Measurements from ENCODE around the gene ACE.

Gene ACE

DNA sequence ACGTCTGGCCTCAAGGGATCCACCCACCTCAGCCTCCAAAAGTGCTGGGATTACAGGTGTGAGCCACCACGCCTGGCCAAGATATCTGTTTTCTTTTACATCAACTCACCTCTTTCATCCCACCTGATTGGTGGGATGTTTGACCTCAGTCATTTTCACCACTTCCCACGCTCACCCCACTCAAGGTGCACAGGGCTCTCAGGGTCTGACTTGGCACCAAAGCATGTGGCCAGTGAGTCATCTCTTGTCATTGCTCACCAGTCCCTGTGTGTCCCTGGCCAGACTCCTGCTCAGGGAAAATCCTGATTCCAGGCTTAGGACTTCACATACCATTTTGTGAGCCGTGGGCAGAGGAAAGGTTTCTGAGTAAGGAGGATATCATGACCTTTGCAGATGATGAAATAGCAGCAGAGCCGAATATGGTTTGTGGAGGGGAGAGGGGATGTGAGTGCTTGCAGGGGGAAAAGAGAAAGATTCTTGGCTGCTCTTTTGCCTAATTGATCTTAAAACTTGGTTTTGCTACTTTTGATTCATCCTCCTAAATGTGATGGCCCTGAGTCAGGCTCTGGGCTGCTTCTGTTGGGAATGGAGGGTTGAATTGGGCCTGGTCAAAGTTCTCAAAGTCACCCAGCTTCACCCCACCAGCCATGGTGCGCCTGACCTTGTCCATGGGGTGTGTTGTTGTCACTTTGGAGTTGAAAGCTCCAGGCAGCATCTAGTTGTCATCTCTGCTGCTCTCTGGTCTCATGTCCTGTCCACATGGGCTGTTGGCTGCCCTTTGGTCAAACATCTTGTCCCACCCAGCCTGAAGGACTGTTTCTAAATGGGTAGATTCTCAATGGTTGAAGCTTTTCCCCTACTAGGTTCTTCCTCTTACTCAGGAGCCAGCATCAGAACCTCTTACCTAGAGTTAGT is 40.3 kb downstream of the ACE start:
- peak; percentile 80 for DNase-seq (ENCODE audit: low read depth)

DNA sequence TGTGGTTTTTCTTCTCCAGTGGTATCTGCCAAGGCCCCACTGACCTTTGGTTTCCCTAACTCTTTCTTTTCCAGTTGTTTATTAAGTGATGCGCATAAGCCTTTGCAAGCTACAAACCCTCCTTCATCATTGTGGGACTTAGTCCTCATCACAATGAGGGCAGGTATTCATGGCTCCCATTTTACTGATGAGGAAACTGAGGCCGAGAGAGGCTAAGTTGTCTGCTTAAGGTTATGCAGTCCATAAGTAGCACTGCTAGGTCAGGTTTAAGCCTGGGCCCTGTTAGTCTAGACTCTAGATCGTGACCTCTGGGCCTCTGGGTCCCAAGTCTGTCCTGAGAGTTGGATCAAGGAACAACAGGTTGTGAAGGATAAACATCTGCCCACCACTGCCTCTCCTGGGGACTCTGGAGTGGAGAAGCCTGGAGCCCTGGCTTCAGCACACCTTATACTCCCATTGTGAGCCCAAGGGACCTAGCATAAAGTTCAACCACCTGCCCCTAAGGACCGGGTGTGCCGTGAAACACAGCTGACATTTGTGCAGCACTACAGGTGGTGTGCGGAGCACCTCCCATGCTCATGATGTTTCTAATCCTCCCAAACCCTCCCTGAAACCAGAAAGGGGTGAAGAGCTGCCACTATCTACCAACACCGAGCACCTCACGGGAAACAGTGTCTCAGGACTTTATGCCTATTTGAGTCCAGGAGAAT is 41.1 kb downstream of the ACE start:
- DNase-seq (ENCODE audit: low read depth) = no peak

DNA sequence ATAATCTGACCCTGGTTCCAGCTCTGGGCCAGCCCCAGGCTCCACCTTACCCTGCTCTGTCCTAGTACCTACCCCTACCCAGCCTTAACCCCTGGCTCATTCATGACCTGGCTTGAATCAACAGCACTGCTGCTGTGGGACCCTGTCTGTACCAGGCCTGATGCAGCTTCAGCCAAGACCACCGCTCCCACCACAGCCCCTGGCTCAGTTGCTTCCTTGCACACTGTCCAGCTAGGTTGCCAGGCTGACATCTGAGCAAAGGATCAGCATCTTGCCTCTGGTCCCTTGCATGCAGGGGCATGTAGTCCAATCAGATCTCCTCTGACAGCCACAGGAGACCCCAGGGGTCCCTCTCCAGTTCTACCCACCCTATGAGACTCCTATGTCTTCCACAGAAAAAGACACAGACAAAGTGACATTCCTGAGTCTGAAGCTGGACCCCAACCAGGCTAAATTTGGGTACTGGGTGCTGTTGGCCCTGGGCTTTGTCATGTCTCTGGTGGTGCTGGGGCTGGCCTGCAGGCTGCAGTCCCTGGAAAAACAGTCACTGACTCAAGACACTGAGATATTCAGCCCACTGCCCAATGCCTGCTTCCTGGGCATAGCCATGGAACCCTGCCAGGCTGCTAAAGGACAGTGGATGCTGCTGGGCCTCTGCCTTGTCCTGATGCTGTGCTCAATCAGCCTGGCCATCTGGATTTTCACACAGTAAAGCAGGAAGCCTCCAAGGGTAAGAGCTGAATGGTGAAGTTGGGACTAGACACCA is 42.4 kb downstream of the ACE start:
- DNase-seq (ENCODE audit: low read depth) = no peak

DNA sequence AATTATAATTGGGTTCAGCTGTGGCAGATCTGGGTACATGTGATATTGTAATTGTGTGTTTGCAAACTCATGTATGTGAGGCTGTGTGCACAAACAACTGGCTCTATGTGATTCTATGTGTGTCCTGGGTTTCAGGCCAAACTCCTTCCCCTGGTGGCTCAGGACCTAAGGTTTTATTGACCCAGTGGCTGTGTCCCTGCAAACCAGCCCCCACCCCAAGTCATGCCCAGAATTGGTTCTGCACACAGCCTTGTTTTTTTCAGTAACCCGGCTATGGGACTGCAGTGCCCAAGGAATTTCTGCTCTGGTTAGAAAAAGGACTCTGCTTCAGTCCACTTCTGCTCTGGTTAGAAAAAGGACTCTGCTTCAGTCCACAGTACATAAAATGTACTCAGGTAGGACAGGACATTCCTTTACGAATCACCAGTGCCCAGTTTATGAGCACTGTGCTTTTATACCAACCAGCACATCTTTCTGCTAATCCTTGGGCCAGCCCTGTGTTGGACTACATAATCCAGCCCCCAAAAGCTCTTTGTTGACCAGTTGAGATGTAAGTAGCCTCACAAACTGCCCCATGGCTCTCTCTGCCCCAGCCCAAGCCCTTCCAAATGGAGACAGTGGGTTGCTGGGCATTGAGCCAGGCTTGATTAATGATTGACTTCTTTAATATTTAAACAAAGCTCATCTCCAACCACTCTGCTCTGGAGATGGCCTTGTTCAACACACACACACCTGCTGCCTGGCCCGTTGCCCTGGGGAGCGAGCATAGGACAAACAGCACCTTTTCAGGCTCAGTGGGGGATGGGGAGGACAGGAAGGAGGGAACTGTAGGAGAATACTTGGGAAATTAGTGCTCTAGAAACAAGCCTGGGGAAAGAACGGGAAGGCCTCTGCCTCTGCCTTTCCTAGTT is 43.4 kb downstream of the ACE start:
- DNase-seq (ENCODE audit: low read depth) = no peak

DNA sequence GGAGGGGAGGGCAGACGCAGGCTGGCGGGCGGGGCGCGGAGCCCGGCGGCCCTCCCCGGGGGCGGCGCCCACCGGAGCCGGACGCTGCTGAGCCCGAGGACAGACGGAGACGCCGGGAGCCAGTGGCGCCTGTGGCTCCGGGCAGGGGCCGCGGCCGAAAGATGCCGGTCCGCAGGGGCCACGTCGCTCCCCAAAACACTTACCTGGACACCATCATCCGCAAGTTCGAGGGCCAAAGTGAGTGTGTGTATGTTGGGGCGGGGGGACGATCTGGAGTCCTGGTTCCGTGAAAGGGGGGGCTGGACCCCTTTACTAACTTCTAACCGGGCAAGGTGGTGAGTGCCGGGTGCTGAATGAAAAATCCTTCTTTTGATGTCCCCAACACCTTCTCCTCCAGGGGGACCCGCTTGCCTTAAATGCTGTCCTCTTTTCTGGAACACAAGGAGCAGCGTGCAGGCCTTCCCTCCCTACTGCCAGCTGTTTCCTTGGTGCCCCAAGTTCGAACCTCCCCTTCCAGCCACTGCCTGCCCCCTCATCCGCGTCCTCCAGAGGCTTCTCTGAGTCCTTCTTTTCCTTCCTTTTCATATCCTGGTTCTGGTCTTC is 46.5 kb downstream of the ACE start, which contains the start of gene KCNH6:
KCNH6 (plus strand) TSS at position 106 of the 603 bp plus-strand sequence; CDS start at position 162, 56 bp downstream.
- no peak for DNase-seq (ENCODE audit: low read depth)

DNA sequence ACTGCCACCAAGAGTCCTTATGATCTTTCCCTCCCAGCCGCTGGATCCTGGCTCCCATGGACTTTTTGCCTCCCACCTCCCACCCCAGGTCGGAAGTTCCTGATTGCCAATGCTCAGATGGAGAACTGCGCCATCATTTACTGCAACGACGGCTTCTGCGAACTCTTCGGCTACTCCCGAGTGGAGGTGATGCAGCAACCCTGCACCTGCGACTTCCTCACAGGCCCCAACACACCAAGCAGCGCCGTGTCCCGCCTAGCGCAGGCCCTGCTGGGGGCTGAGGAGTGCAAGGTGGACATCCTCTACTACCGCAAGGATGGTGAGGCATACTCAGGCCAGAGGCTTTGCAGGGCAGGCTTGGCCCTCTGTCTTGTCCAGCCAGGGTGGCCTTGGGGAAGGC is 47.2 kb downstream of the ACE start:
- DNase-seq (ENCODE audit: low read depth) = no peak

DNA sequence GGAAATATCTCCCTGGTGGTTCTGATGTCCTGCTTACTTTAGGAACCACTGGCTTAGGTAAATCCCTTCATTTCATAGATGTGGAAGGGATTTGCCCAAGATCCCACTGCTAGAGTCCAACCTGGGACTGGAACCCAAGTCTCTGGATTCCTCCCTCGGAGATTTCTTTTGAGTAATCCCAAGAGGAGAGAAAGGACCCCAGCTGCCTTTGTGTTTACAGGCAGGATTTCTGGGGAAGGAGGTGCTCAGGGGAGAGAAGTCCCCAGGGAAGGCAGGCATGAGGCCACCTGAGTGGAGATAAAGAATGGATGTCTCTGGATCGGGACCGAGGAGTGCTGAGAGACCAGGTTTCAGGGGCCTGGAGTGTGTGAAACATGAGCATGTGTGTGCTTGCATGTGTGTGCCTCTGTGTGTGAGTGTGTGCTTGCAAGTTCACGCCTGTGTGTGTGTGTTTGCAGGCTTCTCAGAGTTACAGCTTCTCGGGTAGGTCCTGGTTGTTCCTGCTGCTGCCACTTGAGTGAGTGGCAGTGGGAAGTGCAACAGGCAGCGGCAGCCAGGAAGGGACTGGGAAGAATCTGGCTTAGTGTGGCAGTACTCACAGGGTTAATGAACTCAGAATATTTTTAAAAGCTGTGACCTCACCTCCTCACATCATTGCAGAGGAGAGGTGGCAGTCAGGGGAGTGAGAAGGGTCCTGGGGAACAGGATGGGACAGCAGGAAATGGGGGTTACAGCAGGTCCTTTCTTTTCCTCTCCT is 48.5 kb downstream of the ACE start:
- DNase-seq (ENCODE audit: low read depth) = no peak

DNA sequence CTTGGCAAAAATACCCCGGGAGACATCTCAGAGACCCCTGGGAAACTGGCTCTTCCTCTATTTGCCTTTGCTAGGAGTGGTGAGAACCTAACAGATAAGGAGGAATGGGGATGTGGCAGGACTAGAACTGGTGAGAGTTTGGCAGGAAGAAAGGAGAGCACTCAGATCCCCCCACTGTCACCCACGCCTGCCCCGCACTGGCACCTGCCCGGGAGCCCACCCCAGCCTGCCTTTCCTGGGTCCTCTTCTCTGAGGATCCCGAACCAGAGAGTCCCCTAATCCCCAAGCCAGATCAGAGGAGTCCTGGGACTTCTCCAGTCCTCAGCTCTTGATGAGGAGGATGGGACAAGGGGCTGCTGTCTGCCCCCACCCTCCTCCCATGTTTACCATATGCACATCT is 50.0 kb downstream of the ACE start:
- DNase-seq (ENCODE audit: low read depth) = no peak

DNA sequence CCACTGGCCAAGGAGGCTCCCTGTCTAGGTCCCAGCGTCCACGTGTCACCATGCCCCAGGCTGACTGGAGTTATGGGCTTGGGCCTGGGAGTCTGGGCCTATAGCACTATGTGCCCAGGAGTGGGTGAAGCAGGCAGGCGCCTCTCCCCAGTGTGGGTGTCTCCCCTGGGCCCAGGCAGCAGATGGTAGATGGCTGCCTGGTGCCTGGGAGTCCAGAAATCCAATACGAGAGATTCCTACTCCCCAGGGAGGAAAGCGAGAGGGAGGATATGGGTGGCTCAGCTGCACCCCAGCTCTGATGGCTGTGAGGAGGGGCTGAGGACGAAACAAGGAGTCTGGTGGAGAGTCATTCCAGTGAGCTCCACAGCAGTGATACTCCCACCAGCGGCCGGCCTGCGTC is 51.3 kb downstream of the ACE start:
- no peak for DNase-seq (ENCODE audit: low read depth)

DNA sequence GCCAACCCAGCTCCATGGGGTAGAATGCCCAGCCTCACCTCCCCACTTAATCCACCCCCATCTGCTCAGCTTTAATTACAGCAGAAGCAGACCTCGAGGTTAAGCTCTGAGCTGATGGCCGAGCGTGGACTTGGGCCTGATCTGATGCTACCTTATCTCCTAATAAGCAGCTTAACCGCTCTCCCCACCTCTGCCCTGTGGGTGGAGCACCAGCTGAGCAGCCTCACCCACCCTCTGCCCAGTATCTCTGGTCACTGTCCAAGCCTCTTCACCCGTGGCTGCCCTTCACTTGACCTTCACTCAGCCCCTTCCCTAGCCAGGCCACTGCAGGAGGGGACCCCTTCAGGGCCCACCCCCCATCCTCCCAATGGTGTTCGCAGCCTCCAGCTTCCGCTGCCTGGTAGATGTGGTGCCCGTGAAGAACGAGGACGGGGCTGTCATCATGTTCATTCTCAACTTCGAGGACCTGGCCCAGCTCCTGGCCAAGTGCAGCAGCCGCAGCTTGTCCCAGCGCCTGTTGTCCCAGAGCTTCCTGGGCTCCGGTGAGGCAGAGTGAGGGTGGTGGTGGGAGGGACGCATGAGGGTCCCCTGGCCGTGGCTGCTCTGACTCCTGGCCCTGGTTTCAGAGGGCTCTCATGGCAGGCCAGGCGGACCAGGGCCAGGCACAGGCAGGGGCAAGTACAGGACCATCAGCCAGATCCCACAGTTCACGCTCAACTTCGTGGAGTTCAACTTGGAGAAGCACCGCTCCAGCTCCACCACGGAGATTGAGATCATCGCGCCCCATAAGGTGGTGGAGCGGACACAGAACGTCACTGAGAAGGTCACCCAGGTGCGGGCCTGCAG is 53.1 kb downstream of the ACE start:
- DNase-seq (ENCODE audit: low read depth) = no peak

DNA sequence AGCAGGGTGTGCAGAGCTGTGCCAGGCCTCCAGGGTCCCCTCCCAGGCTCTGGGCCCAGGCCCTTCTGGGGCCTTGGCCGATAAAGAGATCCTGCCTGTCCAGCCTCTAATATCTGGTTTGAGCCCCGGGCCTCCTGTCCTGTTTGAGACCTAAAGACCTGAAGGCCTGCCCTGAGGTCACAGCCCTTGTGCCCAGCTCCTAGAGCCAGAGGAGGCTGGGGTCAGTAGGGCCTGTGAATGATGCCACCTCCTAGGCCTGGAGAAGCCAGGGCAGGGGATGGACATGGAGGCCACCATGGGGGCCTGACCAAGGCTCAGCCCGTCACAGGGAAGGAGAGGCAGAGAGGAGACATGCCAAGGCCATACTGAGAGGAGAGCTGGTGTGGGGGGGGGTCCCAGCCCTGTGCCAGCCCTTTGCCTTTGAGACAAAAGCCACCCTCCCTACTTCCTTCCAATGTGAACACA is 53.7 kb downstream of the ACE start:
- no peak for DNase-seq (ENCODE audit: low read depth)

DNA sequence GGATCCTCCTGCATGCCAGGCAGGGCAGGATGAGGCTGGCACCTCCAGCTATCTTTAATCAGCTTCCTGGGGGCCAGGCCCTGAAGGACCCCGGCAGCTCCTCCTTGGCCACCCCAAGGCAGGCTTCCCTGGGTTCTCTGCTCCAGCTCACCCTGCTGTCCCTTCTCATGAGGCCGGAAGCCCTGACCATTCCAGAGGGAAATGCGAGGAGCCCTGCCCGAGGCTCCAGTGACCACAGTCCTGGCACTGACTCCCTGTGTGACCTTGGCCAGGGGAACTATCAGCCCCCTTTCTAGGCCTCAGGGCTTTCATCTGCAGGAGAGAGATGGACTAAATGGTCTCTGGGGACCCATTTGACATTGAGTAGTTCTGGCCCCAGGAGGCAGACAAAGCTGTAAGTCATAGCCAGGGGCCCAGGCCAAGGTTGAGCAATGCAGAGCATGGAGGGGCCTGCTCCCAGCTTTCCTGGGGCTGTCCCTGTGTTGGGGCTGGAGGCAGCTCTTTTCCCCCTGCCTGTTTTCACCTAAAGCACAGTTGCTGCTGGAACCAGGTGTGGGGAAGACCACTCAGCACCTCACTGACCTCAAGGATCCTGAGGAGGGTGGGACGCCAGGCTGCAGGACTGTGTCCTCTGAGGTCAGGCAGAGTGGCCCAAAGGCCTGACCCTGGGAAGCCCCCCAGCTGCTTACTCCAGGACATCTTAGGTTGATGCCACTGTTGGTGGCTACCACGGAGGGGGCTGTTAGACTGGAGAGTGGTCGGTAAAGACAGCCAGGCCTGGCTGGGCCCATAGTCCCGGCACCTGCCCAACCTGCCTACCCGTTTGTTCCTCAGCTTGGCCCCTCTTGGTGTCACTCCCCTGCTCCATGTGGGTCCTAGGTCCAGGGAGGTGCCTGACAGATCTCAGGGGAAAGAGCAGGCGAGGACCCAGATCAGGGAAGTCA is 54.4 kb downstream of the ACE start:
- peak; percentile 6 for DNase-seq (ENCODE audit: low read depth)

DNA sequence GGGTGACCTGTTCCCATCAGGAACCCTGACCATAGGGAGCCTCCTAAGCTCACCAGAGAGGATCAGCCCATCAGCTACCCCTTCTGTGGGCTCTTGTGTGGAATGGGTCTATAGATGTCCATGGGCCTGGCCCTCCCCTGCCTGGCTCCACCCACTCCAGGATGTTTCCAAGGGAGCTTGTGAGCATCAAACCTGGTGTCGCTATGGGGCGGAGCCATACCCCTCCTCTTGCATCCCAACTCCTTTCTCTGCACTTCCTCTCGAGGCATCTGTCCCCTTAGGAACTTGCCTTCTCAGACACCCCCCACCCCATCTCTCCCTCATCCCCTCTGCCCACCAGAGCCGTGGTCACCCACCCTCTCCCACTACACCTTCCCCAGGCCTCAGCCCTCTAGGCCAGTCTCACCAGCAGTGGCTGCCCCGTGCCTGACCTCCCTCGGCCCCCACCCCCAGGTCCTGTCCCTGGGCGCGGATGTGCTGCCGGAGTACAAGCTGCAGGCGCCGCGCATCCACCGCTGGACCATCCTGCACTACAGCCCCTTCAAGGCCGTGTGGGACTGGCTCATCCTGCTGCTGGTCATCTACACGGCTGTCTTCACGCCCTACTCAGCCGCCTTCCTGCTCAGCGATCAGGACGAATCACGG is 56.7 kb downstream of the ACE start:
- no peak for DNase-seq (ENCODE audit: low read depth)

DNA sequence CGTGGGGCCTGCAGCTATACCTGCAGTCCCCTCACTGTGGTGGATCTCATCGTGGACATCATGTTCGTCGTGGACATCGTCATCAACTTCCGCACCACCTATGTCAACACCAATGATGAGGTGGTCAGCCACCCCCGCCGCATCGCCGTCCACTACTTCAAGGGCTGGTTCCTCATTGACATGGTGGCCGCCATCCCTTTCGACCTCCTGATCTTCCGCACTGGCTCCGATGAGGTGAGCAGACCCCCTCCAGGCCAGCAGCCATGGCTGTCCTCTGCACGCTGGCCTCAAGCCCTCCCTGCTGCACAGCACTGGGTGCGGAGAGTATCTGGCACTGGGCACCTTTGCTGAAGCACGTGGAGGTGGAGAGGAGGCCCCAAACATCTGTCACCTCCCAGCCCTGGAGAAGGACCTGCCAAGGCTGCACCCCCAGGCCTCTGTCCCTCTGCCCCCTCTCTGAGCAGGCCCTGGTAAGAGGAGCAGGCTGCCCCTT is 57.3 kb downstream of the ACE start:
- no peak for DNase-seq (ENCODE audit: low read depth)

DNA sequence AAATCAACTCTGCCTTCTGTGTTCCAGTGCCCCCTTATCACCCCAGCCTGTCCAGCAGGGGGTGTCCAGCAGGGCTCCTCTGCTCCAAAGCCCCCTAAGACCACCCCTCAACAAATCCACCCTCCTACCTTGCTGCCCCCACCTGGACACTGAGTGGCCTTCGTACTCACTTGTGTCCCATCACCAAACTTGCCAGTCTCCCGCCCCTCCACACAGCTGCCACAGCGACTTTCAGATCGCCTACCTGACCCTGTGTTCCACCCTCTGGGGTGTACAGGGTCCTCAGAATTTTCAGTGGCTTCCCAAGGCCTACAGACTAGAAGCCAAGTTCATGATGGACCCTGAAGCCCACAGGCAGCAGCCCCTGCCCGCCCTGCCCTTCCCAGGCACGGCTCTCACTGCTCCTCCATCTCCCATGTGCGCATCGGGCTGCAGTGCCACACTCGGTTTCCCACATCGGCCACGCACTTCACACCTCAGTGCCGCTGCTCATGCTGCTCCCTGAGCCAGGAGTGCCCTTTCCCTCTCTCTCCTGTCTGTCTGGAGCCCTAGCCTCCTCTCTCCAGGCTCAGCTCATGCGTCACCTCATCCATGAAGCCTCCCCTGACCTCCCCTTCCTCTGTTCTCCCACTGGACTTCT is 58.1 kb downstream of the ACE start:
- DNase-seq (ENCODE audit: low read depth) = no peak

DNA sequence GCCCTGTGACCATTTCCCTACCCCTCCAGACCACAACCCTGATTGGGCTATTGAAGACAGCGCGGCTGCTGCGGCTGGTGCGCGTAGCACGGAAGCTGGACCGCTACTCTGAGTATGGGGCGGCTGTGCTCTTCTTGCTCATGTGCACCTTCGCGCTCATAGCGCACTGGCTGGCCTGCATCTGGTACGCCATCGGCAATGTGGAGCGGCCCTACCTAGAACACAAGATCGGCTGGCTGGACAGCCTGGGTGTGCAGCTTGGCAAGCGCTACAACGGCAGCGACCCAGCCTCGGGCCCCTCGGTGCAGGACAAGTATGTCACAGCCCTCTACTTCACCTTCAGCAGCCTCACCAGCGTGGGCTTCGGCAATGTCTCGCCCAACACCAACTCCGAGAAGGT is 58.8 kb downstream of the ACE start:
- DNase-seq (ENCODE audit: low read depth) = no peak

DNA sequence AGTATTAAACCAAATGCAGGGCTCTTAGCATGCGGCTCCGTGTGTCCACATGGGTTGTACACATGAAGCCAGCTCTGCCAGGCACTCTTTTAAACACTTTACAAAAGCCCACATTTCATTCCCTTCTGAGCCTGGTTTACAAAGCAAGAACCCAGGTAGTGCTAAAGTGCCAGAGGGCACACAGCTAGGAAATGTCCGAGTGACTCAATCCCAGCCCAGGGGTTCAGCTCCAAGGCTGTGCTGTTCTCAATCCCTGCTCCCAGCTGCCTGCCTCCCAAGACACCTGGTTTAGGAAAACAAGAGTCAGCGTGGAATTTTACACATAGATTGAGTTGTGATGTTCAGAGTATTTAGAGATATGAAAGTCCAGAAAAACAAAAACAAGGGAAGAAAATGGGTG is 60.1 kb downstream of the ACE start:
- DNase-seq (ENCODE audit: low read depth) = peak; percentile 31
